ENCODE data around the gene BEST3. TPM values are rescaled to one million over a fixed set of nuclear protein-coding genes. Genes with fewer than 3 reads are reported as not detected.

The BEST3 gene
- total RNA-seq, 1 experiment from 2014 or later, result not detected

Other genes with a start within 250 kb of the BEST3 start
- gene FRS2, start 228.9 kb downstream of the BEST3 start, total RNA-seq (2014; rRNA removed; shearing (Covaris generic)), result 23.6 and 40.0 TPM in 2 replicates
- 315 and 356 TPM in 2 replicates for gene CCT2, start 113.8 kb downstream of the BEST3 start, total RNA-seq (2014; rRNA removed; shearing (Covaris generic))
- gene LRRC10, start 88.4 kb downstream of the BEST3 start, total RNA-seq (2014; rRNA removed; shearing (Covaris generic)), result not detected in 2 replicates
- 11.4 and 13.1 TPM in 2 replicates for gene RAB3IP, start 39.6 kb upstream of the BEST3 start, total RNA-seq (2014; rRNA removed; shearing (Covaris generic))
- not detected in 2 replicates for gene MYRFL, start 125.9 kb upstream of the BEST3 start, total RNA-seq (2014; rRNA removed; shearing (Covaris generic))

Measured in RPMI7951 (cell line).